Caco-2 (cell line): ENCODE measurements around the gene ZNRD2. TPM values are rescaled to one million over a fixed set of nuclear protein-coding genes. Genes with fewer than 3 reads are reported as not detected.
A peak's percentile ranks its signal among the peaks of the same experiment; 100 is the strongest.

ENCODE experiments used
- BruUV-seq: library from RNA; stranded (reverse); fragments of 400-500 nt; replicated peaks from 2 replicates; lab custom pipeline; 2021; lab: Mats Ljungman, UMichigan
- CTCF ChIA-PET: fragments of 300-600 bp; sonication (Branson Sonifier 250); formaldehyde crosslinking; loops from one replicate; lab custom pipeline; 2022; ENCODE audit warnings: antibody characterized with exemption; lab: Charles Lee
- POLR2A ChIA-PET: fragments of 300-600 bp; sonication (Branson Sonifier 250); formaldehyde crosslinking; loops from one replicate; lab custom pipeline; 2022; ENCODE audit warnings: antibody characterized with exemption; lab: Charles Lee
- DNase-seq, 2 experiments: peaks; one replicate each; pipeline versions ENCODE4 v3.0.0 to v3.0.0-alpha.2; 2020 to 2022
- H3K27me3 ChIP-seq: replicated peaks from 2 replicates; pipeline ENCODE4 v1.6.0; 2011; ENCODE audit warnings: low read length; ENCODE audit not compliant: control insufficient read depth, insufficient read depth
- H3K36me3 ChIP-seq: 2 replicates; pipeline ENCODE4 v1.5.1; 2011; ENCODE audit warnings: low read length; ENCODE audit not compliant: control insufficient read depth, insufficient read depth
- H3K4me1 ChIP-seq: fragments of 250-450 bp; sonication (Bioruptor Pico); 2 replicates; pipeline ENCODE4 v1.5.1; 2020; ENCODE audit warnings: mild to moderate bottlenecking
- H3K4me3 ChIP-seq: 2 replicates; pipeline ENCODE4 v1.5.1; 2011; ENCODE audit warnings: low read depth, mild to moderate bottlenecking, control low read depth, low read length
- H3K9me3 ChIP-seq: fragments of 250-450 bp; sonication (Bioruptor Pico); 2 replicates; pipeline ENCODE4 v1.5.1; 2020; ENCODE audit warnings: mild to moderate bottlenecking, moderate library complexity
- H3K27ac Mint-ChIP-seq: one replicate; pipeline ENCODE4 v1.8.0; 2022; ENCODE audit warnings: mixed read lengths; ENCODE audit not compliant: unreplicated experiment
- H3K27me3 Mint-ChIP-seq: one replicate; pipeline ENCODE4 v1.8.0; 2022; ENCODE audit warnings: mixed read lengths; ENCODE audit not compliant: insufficient read depth, unreplicated experiment
- H3K36me3 Mint-ChIP-seq: one replicate; pipeline ENCODE4 v1.8.0; 2022; ENCODE audit warnings: mild to moderate bottlenecking, mixed read lengths; ENCODE audit not compliant: insufficient read depth, unreplicated experiment
- H3K4me1 Mint-ChIP-seq: one replicate; pipeline ENCODE4 v1.8.0; 2022; ENCODE audit warnings: low read depth, mixed read lengths; ENCODE audit not compliant: unreplicated experiment
- H3K4me3 Mint-ChIP-seq: one replicate; pipeline ENCODE4 v1.8.0; 2022; ENCODE audit warnings: mild to moderate bottlenecking, moderate library complexity, mixed read lengths; ENCODE audit not compliant: unreplicated experiment
- H3K9me3 Mint-ChIP-seq: one replicate; pipeline ENCODE4 v1.8.0; 2022; ENCODE audit warnings: mixed read lengths; ENCODE audit not compliant: unreplicated experiment
- CTCF ChIP-seq, 2 experiments: fragments of 200-600 bp in 1 of 2; IDR thresholded peaks; 1 replicate in 1 of 2; 2 replicates in 1 of 2; pipeline versions ENCODE4 v1.5.1 to v1.8.0; 2011 to 2022; ENCODE audit warnings: antibody characterized with exemption in 1 of 2, control low read depth in 1 of 2, inconsistent platforms in 1 of 2, low read depth in 1 of 2, low read length in 1 of 2, mild to moderate bottlenecking in 1 of 2, moderate library complexity in 1 of 2; ENCODE audit not compliant: insufficient read depth in 1 of 2, severe bottlenecking in 1 of 2, unreplicated experiment in 1 of 2
- intact Hi-C: fragments of 100-400 bp; cut with micrococcal nuclease; formaldehyde crosslinking; loops from one replicate; pipeline ENCODE4 v1.10.0; 2022; ENCODE audit not compliant: unreplicated experiment
- total RNA-seq: library from RNA; stranded (reverse); gene quantifications from 2 replicates; pipeline ENCODE4 v1.2.3, GENCODE V29; 2022

ZNRD2 gene
- total RNA-seq, 1 experiment from 2014 or later = 53.9 TPM

- no peaks in the 10 kb centered on the region for H3K9me3 Mint-ChIP-seq
- H3K27ac Mint-ChIP-seq = peak overlapping the region; percentile 84
- Histone ChIP-seq H3K4me3 (no peak overlapping the region), H3K27me3 (no peaks in the 10 kb centered on the region), H3K4me1 (peaks cover 13% of the 10 kb centered on the region), H3K9me3 (no peaks in the 10 kb centered on the region), H3K36me3 (peaks cover 5% of the 10 kb centered on the region; the same call in 1 of the 2 replicates)
- no peaks in the 10 kb centered on the region for H3K27me3 Mint-ChIP-seq
- BruUV-seq = no TSS peak
- peak overlapping the region; percentile 14 for H3K4me3 Mint-ChIP-seq
- ChIA-PET CTCF (no interaction called here), POLR2A (no interaction called here)
- no peak for DNase-seq
- H3K4me1 Mint-ChIP-seq = peaks cover 15% of the 10 kb centered on the region
- no peak for TF ChIP-seq CTCF (IDR thresholded peaks at IDR 0.05; ENCODE audit: insufficient read depth in 1 of 2, low read depth in 1 of 2, low read length in 1 of 2, severe bottlenecking in 1 of 2, unreplicated experiment in 1 of 2)
- peaks cover 79% of the 10 kb centered on the region for H3K36me3 Mint-ChIP-seq
- intact Hi-C loops = no loop called here
These were observed 32.6 kb upstream of the ZNRD2 start for GRCh38 chr11:65537620-65538231.

- Mint-ChIP-seq H3K4me3 (no peak overlapping the region), H3K27me3 (no peaks in the 10 kb centered on the region), H3K27ac (no peak overlapping the region), H3K36me3 (peaks cover 77% of the 10 kb centered on the region), H3K9me3 (no peaks in the 10 kb centered on the region), H3K4me1 (peaks cover 18% of the 10 kb centered on the region)
- no peak for TF ChIP-seq CTCF (IDR thresholded peaks at IDR 0.05; ENCODE audit: insufficient read depth in 1 of 2, low read depth in 1 of 2, low read length in 1 of 2, severe bottlenecking in 1 of 2, unreplicated experiment in 1 of 2)
- DNase-seq = no peak
- POLR2A ChIA-PET = no interaction called here
- H3K36me3 ChIP-seq = peaks cover 7% of the 10 kb centered on the region; the same call in 1 of the 2 replicates
- BruUV-seq = TSS peak; percentile 62
- no peaks in the 10 kb centered on the region for H3K27me3 ChIP-seq
- CTCF ChIA-PET = interaction anchor here (1.4 kb wide), 1 partner anchor 32 kb away, joined by 4 read pairs; the partner anchor contains the start of gene ZNRD2
- H3K9me3 ChIP-seq = no peaks in the 10 kb centered on the region
- H3K4me3 ChIP-seq = no peak overlapping the region
- H3K4me1 ChIP-seq = peaks cover 13% of the 10 kb centered on the region
- intact Hi-C loops = no loop called here
These were observed 31.9 kb upstream of the ZNRD2 start for GRCh38 chr11:65538232-65538914.

GRCh38 chr11:65538915-65539743 is 31.1 kb upstream of the ZNRD2 start:
- ChIA-PET POLR2A (no interaction called here), CTCF (interaction anchor here (1.4 to 2.7 kb wide), 2 partner anchors 12 to 31 kb away, joined by 4 to 18 read pairs; partner anchors contain the start of gene ZNRD2)
- no peak for DNase-seq
- H3K27me3 ChIP-seq = no peaks in the 10 kb centered on the region
- Mint-ChIP-seq H3K4me1 (peaks cover 20% of the 10 kb centered on the region), H3K36me3 (peaks cover 72% of the 10 kb centered on the region), H3K27me3 (no peaks in the 10 kb centered on the region), H3K9me3 (no peaks in the 10 kb centered on the region), H3K4me3 (no peak overlapping the region), H3K27ac (no peak overlapping the region)
- H3K36me3 ChIP-seq = peaks cover 7% of the 10 kb centered on the region; the same call in 1 of the 2 replicates
- BruUV-seq = TSS peak; percentile 31
- peaks cover 13% of the 10 kb centered on the region for H3K4me1 ChIP-seq
- H3K9me3 ChIP-seq = no peaks in the 10 kb centered on the region
- intact Hi-C loops = no loop called here
- TF ChIP-seq CTCF (IDR thresholded peaks at IDR 0.05; ENCODE audit: insufficient read depth in 1 of 2, low read depth in 1 of 2, low read length in 1 of 2, severe bottlenecking in 1 of 2, unreplicated experiment in 1 of 2) = no peak
- no peak overlapping the region for H3K4me3 ChIP-seq
